DMS114 treated with DMSO at 0.1 percent for 48 hours (cell line): ENCODE results near the gene ZNF407.

Experiments used
- DNase-seq: peaks from one replicate; lab custom pipeline; 2025; ENCODE audit not compliant: unreplicated experiment; lab: John Stamatoyannopoulos, UW

ZNF407 gene

DNA sequence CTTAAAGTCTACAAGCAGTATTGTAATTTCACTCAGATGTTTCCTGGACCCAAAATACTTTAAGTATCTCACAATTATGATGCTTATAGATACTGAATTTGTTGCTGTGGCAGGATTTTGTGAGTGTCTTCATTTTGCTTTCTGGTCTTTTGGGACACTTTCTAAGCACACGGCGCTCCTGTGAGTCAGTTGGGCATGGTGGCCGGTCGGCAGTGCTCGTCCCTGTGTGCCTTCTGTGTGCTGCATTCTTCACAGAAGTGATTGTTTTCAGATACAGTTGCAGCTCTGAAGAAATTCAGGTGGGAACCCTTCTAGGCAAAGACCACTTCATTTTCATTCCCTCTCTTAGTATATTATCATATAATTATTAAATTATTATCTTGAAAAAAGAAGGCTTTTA is 273.3 kb downstream of the ZNF407 start:
- DNase-seq: no peak

DNA sequence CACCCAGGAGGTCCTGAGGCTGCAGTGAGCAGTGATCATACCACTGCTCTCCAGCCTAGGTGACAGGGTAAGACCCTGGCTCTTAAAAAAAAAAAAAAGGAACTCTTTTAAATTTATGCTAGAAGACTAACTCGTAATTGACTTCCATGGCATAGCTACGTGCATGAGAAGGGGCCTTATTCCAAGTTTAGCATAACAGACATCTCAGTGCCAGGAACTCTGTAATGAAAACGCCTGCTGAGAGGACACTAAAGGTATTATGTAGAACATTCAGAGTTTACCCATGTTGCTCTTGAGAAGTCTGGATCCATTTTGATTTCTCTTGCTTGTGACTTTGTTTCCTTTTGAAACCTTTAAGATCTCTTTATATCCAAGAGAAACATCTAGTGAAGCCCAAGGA is 276.0 kb downstream of the ZNF407 start:
- no peak for DNase-seq

DNA sequence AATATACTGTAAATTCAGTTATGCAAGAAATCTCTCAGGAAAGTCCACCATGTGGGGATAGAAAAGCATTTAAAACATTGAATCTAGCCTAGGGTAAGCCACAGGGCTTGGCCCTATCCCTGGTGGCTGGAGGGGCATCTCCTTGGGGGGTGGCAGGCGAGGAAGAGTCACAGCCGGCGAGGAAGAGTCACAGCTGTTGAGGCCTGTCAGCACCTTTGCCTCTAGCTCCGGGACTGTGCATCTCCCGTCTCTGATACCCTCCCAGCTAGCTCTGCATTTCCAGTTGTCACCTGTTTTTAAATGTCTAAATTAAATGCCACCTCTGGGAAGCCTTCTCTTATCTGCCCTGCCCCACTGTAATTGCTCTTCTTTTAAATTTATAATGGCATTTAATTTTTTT is 276.7 kb downstream of the ZNF407 start:
- DNase-seq: no peak

DNA sequence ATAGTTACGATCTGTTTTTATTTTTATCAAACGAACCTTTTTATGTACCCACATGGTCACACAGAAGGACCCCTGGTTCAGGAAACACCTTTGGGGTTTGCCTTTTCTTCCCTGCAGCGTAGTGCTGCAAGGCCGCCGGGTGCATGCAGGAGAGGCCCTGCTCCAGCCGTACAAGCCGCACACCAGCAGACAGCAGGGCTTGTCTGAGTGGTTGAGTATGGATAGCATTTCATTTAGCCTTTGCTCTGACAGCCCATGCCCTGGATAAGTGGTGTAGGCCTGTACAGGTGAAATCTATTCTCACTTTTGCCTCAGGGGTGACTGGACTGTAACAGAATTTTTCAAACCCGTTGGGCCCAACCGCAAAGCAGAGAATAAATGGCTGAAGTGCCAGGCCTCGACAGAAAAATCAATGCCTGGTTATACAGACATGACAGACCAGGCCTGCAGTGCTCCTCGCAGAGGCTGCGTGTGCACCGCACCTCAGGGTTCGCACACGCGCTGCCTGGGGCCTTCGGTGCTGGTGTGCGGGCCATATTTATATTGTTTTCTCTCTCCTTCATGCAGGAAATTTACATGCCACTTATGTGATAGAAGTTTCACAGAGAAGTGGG is 279.1 kb downstream of the ZNF407 start:
- DNase-seq: no peak

DNA sequence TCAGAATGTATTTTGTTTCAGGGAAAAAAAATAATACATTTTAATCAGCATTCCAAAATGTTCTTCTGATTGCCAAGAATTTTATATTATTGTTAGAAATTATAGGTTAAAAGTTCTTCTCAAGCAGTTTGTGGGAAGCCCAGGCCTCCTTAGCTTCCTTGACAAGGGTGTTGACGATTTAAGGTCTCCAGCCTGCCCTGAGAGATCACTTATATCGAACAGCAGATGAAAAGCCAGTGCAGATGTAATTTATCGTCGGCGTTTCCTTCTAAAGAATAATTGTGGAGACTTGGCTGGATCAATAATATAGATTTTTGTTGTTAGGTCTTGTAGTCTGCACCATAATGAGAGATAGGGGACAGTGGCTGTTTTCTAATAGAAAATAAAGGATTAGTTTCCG is 280.6 kb downstream of the ZNF407 start:
- DNase-seq: no peak

DNA sequence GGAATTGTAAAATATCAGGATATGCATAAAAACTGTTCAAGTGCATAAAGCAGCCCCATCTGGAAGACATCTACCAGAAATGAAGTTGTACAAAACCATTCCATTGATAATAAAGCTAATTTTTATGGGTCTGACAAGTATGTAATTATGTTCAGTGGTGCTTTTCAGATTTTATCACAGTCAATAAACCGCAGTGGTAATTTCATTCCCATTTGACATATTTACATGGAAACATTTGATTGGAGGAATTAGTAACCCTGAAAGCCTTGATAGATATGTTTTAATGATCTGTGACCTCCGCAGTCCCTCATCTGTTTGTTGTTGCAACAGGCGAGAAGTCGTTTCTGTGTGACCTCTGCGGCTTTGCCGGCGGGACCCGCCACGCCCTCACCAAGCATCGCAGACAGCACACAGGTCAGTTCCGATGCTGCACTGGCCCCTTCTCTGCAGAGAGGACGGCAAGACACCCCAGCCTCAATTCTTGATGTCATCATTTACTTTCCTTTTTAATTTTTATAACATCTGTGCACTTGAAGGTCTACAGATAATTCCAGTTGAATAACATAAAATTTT is 283.1 kb downstream of the ZNF407 start:
- no peak for DNase-seq

DNA sequence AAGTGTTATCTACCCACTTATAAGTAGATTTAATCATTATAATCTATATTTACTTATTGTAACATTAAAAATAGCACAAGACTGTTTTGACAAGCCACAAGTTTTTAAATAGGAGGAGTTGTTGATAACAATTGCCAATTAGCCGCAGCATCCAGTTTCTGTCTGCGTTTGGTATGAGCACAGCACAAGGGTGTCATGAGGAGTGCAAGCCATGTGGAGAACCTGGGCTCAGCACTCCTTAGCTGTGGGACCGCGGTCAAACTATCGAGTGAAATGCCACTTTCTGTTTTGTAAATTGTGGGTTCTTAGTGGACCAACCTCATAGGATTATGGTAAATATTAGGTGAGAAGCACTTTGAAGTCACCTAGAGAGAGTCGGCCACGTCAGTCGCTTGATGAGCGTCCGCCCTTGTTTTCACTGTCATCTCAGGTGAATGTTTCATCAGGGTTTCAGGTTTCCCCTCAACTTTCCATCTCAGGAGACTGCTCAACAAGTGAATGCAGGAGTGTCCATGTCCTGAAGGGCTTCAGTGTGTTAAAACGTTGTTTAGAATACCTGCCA is 294.5 kb downstream of the ZNF407 start:
- DNase-seq: no peak

DNA sequence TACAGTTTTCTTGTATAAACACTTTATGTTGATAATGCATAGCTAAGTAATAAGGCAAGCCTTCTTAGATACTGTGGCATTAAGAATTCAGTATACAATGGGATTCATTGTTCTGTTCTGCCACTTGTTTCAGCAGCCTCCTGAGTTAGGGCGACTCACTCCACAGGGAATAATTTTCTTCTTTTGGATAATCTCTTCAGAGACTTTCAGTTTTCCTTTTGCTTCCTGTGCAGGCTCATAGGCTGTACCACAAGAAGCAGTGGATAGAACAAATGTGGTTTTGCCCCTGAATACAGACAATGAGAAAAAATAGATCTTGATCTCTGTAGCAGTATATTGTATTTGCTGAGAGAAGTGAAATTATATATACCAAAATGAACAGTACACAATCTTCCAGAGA is 298.0 kb downstream of the ZNF407 start:
- DNase-seq: no peak

DNA sequence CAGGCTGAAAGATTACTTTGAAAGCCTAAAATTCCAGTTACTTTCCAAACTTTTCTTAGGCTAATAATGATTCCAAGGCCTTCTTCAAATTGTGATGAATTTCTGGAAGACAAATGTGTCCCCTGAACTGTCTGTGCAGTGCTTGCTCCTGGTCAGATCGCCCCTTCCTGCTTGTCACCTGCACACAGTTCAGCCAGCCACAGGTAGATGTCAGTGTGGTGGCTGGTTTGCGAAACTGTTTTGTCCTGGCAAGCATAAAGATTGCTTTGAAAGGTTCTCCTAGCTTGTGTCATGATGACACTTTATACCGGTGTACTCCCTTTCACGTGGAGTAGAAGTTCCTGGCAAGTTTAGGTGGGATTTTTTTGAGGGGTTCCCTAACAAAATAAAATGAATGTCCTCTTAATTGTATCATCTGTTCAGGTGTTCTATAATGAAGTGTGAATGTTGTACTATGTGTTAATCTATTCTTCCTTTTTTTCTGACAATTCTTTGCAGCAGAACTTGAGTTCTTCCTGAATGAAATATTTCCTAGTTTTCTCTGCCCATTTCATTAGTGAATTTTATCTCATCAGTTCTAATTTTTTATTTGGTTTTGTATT is 298.8 kb downstream of the ZNF407 start:
- DNase-seq: no peak

DNA sequence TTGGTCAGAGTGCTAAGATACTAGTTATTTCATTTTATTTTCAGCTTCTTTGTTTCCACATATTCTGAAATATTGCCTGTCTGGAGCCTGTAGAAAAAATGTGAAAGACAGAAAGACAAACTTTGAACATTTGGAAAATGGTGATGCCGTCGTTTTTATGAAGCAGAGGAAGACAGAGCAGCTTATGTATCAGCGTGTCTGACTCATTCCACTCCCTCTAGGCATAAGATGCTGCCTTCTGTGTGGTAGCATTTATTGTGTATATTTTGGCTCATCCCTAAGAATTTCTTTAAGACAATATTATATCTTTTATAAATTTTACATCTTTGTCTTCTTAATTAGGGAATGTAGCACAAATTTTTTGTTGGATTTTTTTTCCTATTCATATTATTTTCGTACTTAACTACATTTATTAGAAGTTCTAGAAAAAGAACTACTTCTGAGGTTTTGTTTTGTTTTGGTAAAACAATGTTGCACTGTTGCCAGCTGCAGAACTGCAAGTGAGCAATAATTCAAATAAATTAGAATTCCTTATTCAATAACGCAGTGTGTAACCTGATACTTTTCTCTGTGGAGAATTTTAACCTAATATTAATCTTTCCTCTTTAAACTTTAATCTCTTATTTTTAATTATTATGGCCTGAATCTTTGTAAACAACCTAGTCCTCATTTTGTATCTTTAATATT is 300.4 kb downstream of the ZNF407 start:
- no peak for DNase-seq

DNA sequence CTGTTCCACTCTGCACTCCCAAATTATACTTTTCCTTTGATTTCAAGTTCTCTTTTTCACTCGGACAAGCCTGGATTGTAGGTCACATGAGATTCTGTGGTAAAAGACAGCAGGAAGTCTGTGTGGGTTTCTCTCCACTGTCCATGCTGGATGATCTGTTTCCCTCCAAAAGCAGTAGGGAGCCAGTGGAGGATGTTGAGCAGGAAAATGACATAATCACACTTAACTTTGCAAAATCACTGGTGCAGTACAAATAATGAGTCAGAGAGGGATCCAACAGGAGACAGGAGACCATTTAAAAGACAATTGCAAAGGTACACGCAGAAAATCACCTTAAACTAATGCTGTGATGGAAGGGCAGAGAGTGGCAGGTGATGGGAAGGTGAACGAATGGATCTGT is 301.3 kb downstream of the ZNF407 start:
- DNase-seq: no peak

DNA sequence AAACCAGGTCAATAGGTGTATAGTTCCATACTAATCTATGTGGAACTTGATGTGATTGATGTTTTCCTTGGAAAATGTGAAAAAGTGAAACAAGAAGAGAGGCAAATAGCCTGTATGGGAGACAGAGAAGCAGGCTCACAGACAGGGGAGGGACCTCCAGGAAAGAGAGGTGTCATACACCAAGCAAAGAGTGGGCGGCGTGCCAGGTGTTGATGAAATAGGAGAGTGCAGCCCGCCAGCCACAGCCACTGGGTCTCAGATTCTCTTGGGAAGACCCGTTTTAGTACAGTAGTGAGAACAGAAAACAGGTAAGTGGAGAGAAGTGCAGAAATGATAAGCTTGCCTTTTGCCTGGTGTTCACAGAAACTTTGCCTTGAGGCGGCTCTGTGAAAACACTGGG is 301.9 kb downstream of the ZNF407 start:
- no peak for DNase-seq

DNA sequence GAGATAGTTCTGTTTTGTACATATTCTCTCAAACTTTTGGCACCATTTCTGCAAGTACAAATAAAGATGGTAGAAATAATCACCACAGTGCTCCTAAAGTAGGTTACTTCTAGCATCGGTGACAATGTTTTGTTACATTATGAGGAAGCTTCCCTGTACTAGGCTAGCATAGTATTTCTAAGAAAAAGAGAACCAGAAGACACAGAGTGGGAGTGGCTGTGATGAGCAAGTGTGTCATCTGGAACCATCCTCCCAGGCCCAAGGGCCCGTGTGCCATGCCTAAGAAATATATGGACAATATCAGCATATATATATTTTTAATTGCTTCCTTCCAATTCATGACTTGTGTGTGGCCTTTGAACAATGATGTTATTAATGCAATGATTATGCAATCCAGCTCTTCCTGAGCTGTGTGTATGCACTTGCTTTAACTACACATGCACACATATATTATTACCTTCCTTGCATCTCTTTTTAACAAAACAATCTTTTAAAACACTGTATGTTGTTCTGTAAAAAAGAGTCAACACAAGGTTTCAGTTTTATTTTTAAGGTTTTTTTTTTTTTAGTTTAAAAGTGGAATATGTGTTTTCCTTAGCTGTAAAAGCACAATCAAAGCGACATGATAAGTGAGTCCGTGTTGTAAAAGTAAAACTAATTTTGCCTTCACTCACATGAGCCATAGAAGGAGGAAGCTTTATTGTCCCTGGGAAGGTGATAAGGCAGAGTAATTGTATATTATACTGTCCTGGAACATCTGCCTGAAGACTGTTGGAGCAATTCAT is 303.9 kb downstream of the ZNF407 start:
- DNase-seq: no peak

DNA sequence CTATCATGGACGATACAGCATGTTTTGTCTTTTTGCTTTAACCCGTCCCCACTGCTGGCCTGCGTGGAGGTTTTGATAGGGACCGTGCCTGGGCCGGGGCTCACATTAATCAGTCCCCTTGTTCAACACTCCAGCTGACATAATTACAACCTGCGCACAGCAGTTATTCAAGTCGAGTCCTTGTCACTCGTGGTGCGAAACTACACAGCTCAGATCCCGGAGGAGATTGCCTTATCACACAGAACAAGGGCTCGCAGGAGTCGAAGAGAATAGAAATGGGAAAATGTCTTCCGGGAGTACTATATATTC is 304.4 kb downstream of the ZNF407 start:
- no peak for DNase-seq

DNA sequence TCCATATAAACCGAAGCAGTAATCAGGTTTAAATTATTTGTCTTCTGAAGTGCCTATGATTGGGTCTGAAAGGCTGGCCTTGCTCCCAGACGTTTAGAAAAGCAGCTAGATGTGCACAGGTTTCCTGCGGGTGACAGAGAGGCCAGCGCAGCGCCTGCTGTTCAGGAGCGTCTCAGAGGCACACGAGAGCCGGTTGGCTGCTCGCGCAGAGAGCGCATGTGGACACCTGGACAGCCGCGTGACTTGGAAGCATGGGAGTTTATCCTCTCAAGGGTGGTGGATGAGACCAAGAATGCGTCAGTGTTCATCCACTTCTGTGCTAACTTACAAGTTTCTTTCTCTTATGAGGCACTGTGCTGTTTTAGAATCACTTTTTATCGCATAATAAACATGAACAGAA is 307.6 kb downstream of the ZNF407 start:
- DNase-seq: no peak

DNA sequence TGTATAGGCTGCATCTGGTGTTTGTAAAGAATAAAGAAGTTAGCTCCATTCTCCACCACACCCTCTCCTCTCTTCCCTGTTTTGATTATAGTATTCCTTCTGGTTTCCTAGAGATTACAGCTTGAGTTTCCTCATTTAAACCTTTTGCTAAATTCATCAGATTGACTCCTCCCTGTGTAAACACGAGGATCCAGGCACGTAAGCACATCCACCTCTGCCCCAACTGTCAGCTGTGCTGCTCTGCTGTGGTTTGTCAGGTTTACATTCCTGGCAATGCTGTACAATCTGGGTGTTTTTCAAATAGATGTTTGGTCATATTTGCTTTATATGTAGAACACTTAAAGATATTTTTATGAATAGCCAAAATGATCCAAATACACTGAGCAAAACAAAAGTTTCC is 308.5 kb downstream of the ZNF407 start:
- DNase-seq: no peak

DNA sequence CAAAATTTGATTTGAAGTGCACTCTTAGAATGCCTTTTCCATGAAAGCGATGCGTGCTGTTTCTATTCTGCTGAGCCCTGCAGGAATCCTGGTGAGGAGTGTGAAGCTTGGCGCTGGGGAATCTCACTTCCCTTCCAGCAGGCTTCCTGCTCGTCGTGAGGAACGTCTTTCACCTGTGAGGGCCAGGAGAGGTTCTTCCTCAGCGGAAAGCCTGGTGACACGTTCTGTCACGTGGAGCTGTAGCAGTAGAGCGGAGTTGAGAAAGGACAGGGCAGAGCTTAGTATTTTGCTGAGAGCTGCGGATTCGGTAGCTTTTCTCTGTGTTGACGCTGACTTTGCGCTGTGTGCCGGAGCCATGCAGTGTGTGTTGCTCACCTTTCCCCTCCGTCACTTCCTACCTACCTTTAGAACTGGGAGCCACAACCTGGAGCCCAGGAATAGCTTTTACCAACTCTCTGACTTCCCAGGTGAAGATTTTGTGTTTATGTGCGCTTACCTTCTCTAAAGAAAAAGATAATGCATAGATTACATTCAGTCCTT is 316.5 kb downstream of the ZNF407 start:
- no peak for DNase-seq

DNA sequence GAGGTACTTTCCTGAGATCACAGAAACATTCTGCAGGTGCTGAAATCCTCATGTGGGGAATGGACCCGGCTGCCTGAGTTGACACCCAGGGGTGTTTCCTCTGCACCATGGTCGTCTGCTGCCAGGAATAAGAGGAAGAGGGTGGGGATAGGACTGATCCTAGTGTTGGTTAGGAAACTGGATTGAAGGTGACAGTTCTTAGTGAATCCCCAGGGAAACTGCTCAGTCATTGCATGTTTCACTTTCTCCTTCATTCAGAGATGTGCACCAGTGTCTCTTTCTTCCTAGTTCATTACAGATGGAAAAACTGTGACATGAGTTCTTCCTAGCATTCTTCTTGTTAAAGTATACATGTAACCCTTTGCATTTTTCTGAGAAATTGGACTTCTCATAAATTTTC is 317.0 kb downstream of the ZNF407 start:
- no peak for DNase-seq

DNA sequence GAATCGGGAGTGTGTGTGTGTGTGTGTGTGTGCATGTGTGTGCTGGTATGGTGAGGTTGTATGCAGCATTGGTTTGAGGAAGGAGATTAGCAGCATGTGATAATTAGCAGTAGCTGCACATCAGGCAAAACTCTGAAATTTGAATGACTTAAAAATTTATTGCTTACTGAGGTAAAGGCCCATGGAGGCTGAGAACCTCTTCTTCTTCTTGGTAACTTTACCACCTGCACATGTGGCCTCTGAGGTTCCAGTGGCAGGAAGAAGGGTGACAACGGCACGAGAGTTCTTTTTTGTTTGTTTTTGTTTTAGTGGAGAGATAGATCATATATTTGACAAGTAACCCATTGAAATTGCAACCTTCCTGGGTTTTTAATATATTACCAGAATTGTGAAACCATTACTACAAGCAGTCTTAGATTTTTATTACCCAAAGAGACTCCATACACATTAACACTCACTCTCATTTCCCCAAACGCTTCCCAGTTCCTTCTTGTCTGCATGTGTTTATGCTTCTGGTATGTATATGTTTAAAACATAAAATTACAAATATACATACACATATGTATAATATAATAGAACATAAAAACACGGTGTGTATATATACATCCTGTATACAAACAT is 319.2 kb downstream of the ZNF407 start:
- DNase-seq: no peak

DNA sequence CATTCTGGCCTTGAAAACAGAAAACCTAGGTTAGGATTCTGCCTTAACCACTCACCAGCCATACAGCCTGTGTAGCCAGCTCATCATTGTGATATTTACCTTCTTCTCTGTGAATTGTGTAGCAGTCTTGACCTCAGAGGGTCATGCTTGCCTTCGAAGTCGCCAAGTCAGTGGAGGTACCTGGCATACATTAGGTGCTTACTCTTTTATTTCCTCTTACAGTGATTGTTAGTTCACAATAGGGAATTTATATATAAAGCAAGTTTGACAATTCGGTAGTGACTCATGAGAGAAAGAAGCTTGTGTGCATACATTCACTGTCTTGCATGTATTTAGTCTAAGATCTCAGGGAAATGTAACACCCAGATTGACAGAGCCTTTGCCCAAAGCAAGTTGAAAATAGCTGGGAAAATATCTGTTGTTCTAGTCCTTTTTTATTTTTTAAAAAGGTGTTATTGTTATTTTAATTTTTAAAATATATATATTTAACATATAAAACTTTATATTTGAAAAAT is 320.7 kb downstream of the ZNF407 start:
- no peak for DNase-seq
